Liver (tissue), 9 donors: ENCODE results near the gene KCNJ12. TPM values are rescaled to one million over a fixed set of nuclear protein-coding genes. Genes with fewer than 3 reads are reported as not detected.

ENCODE experiments used
- DNase-seq: peaks from one replicate; pipeline ENCODE4 v3.0.0-alpha.2; 2017; ENCODE audit warnings: low spot score
- H3K27ac ChIP-seq, 2 donors: one replicate each; pipeline ENCODE4 v1.7.0; 2013; ENCODE audit warnings: inconsistent platforms in 2 of 2, low read length in 2 of 2, control low read depth in 1 of 2, low read depth in 1 of 2, mild to moderate bottlenecking in 1 of 2
- H3K27me3 ChIP-seq, 4 donors: one replicate each; pipeline versions ENCODE4 v1.6.1 to v1.7.0; 2013; ENCODE audit warnings: low read length in 3 of 4, inconsistent platforms in 1 of 4, mild to moderate bottlenecking in 1 of 4, moderate library complexity in 1 of 4; ENCODE audit not compliant: control insufficient read depth in 4 of 4, insufficient read depth in 4 of 4
- H3K36me3 ChIP-seq, 4 donors: one replicate each; pipeline versions ENCODE4 v1.6.1 to v1.7.0; 2013; ENCODE audit warnings: low read length in 3 of 4, mild to moderate bottlenecking in 3 of 4, low read depth in 1 of 4, moderate library complexity in 1 of 4; ENCODE audit not compliant: control insufficient read depth in 4 of 4, insufficient read depth in 3 of 4
- H3K4me1 ChIP-seq, 4 donors: one replicate each; pipeline versions ENCODE4 v1.6.1 to v1.7.0; 2013; ENCODE audit warnings: low read length in 3 of 4, mild to moderate bottlenecking in 3 of 4, moderate library complexity in 1 of 4; ENCODE audit not compliant: control insufficient read depth in 4 of 4, insufficient read depth in 4 of 4
- H3K4me3 ChIP-seq, 3 donors: one replicate each; pipeline versions ENCODE4 v1.6.1 to v1.7.0; 2013; ENCODE audit warnings: low read length in 3 of 3, control low read depth in 1 of 3, low read depth in 1 of 3, mild to moderate bottlenecking in 1 of 3
- H3K9ac ChIP-seq, 2 donors: one replicate each; pipeline ENCODE4 v1.7.0; 2013; ENCODE audit warnings: low read length in 2 of 2, mild to moderate bottlenecking in 2 of 2, moderate library complexity in 2 of 2, control low read depth in 1 of 2, low read depth in 1 of 2
- H3K9me3 ChIP-seq, 4 donors: one replicate each; pipeline versions ENCODE4 v1.6.1 to v1.7.0; 2013; ENCODE audit warnings: low read length in 3 of 4; ENCODE audit not compliant: control insufficient read depth in 4 of 4
- EGR1 ChIP-seq, 2 donors: IDR thresholded peaks; 2 replicates each; pipeline ENCODE4 v1.6.1; 2016 to 2018; ENCODE audit warnings: antibody characterized with exemption in 2 of 2, low read depth in 2 of 2
- FOXA1 ChIP-seq: IDR thresholded peaks from 2 replicates; pipeline ENCODE4 v1.6.1; 2016; ENCODE audit warnings: antibody characterized with exemption
- GABPA ChIP-seq, 2 donors: IDR thresholded peaks in 1 of 2; conservative IDR thresholded peaks in 1 of 2; 2 replicates each; pipeline ENCODE4 v1.6.1; 2016; ENCODE audit warnings: antibody characterized with exemption in 2 of 2, mild to moderate bottlenecking in 1 of 2, moderate library complexity in 1 of 2
- HNF4A ChIP-seq, 2 donors: conservative IDR thresholded peaks; 2 replicates each; pipeline ENCODE4 v1.6.1; 2016; ENCODE audit warnings: antibody characterized with exemption in 2 of 2, mild to moderate bottlenecking in 2 of 2
- HNF4G ChIP-seq: IDR thresholded peaks from 2 replicates; pipeline ENCODE4 v1.6.1; 2016; ENCODE audit warnings: antibody characterized with exemption
- JUND ChIP-seq, 2 donors: IDR thresholded peaks; 2 replicates each; pipeline ENCODE4 v1.6.1; 2016; ENCODE audit warnings: antibody characterized with exemption in 2 of 2
- NR2F2 ChIP-seq: IDR thresholded peaks from 2 replicates; pipeline ENCODE4 v1.6.1; 2016; ENCODE audit warnings: antibody characterized with exemption
- RAD21 ChIP-seq, 2 donors: IDR thresholded peaks; 2 replicates each; pipeline ENCODE4 v1.6.1; 2016; ENCODE audit warnings: antibody characterized with exemption in 2 of 2, mild to moderate bottlenecking in 2 of 2
- SP1 ChIP-seq: IDR thresholded peaks from 2 replicates; pipeline ENCODE4 v1.6.1; 2018; ENCODE audit warnings: antibody characterized with exemption, mild to moderate bottlenecking
- TAF1 ChIP-seq: conservative IDR thresholded peaks from 2 replicates; pipeline ENCODE4 v1.6.1; 2016; ENCODE audit warnings: antibody characterized with exemption, mild to moderate bottlenecking
- YY1 ChIP-seq: IDR thresholded peaks from 2 replicates; pipeline ENCODE4 v1.6.1; 2016; ENCODE audit warnings: antibody characterized with exemption, mild to moderate bottlenecking
- WGBS: extraction: QIAGEN DNeasy Blood & Tissue Kit; methylation state at CpG from one replicate; pipeline ENCODE4 v1.1.7; 2013; 5-methylcytosine and 5-hydroxymethylcytosine counted together
- polyA plus RNA-seq, 2 donors: library from polyadenylated mRNA; stranded (reverse) in 1 of 2; unstranded in 1 of 2; fragments of 200-250 nt in 1 of 2; fragments of >200 nt in 1 of 2; fragmentation: Nextera tagmentation in 1 of 2; extraction: Ambion mirVana in 1 of 2; gene quantifications; one replicate each; pipeline versions ENCODE4 v1.2.1 to v1.2.3, GENCODE V29; 2013 to 2015
- total RNA-seq, 2 donors: library from RNA; depleted of rRNA; stranded (reverse); fragments of >200 nt; gene quantifications; one replicate each; pipeline ENCODE4 v1.2.3, GENCODE V29; 2014
- TF ChIP-seq, protein P1 (sequence below): fragments of 150-350 bp; IDR thresholded peaks from 2 replicates; pipeline ENCODE4 v1.5.1; 2017; ENCODE audit warnings: improper control_type of control experiment, low read depth, low read length; ENCODE audit not compliant: missing input control
- TF ChIP-seq, protein P2 (sequence below): IDR thresholded peaks from 2 replicates; pipeline ENCODE4 v1.6.1; 2016; ENCODE audit warnings: antibody characterized with exemption, mild to moderate bottlenecking
- TF ChIP-seq, protein P3 (sequence below): IDR thresholded peaks from 2 replicates; pipeline ENCODE4 v1.6.1; 2016; ENCODE audit warnings: antibody characterized with exemption
- TF ChIP-seq, protein P4 (sequence below): IDR thresholded peaks from 2 replicates; pipeline ENCODE4 v1.6.1; 2016; ENCODE audit warnings: antibody characterized with exemption
- TF ChIP-seq, protein P5 (sequence below): IDR thresholded peaks from 2 replicates; pipeline ENCODE4 v1.6.1; 2016; ENCODE audit warnings: antibody characterized with exemption
- donor health status: healthy.
- donor health status: healthy.
- donor health status: healthy.
- donor health status: healthy.
- donor health status: healthy.

The KCNJ12 gene
- total and polyA plus RNA-seq, 4 donors: 0.25 to 0.67 (median 0.38) TPM

DNA sequence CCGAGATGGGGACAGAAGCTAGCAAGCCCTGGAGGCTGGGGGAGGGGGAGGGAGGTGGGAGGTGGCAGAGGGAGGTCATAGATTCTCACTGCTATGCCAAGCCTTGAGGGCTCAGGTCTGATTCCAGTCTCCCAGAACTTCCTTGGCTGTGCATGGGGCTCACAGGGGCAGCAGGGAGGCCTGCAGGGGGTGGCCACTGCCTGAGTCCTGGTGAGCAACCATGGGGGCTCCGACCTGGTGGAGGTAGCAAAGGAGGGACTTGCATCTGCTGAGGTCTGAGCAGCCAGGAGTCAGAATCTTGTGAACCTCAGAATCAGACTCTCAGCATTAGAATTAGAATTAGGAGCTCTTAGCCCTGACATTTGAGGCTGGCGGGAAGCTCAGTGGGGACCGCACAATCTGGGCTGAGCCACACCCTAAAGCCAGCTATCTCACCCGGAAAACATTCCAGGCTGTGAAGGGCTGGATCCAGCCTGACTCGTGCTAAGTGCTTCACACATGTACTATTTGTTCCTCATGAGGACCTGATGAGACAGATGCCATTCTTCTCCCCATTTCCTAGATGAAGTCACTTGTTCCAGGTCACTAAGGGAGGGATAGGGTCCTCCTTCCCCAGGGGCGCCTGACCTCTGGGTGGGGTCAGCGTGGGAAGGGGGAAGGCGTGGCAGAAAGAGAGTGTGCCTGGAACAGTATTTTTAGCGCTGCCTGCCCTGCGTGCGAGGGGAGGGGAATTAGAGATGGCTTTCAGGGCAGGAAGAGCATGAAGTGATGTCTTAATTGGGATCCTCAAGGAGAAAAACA is 17.3 kb upstream of the KCNJ12 start:
- Histone ChIP-seq H3K9ac (no peak overlapping the region), H3K4me3 (no peak overlapping the region), H3K4me1 (no peaks in the 10 kb centered on the region), H3K27me3 (no peaks in the 10 kb centered on the region), H3K27ac (no peak overlapping the region), H3K36me3 (no peaks in the 10 kb centered on the region), H3K9me3 (no peaks in the 10 kb centered on the region)
- WGBS: 68% methylated on average over 12 of the region's 12 CpGs
- DNase-seq: no peak
- TF ChIP-seq HNF4A (conservative IDR thresholded peaks at IDR 0.05) (no peak), EGR1 (IDR thresholded peaks at IDR 0.05; ENCODE audit: low read depth in 2 of 2) (no peak), JUND (IDR thresholded peaks at IDR 0.05) (no peak), HNF4G (no peak), GABPA (IDR thresholded peaks at IDR 0.05 in 1 of 2, conservative IDR thresholded peaks at IDR 0.05 in 1 of 2) (no peak), YY1 (no peak), FOXA1 (no peak), TAF1 (no peak), SP1 (no peak), NR2F2 (no peak), RAD21 (IDR thresholded peaks at IDR 0.05) (no peak)
- TF ChIP-seq, protein P1, sequence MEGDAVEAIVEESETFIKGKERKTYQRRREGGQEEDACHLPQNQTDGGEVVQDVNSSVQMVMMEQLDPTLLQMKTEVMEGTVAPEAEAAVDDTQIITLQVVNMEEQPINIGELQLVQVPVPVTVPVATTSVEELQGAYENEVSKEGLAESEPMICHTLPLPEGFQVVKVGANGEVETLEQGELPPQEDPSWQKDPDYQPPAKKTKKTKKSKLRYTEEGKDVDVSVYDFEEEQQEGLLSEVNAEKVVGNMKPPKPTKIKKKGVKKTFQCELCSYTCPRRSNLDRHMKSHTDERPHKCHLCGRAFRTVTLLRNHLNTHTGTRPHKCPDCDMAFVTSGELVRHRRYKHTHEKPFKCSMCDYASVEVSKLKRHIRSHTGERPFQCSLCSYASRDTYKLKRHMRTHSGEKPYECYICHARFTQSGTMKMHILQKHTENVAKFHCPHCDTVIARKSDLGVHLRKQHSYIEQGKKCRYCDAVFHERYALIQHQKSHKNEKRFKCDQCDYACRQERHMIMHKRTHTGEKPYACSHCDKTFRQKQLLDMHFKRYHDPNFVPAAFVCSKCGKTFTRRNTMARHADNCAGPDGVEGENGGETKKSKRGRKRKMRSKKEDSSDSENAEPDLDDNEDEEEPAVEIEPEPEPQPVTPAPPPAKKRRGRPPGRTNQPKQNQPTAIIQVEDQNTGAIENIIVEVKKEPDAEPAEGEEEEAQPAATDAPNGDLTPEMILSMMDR: no peak
- TF ChIP-seq, protein P2, sequence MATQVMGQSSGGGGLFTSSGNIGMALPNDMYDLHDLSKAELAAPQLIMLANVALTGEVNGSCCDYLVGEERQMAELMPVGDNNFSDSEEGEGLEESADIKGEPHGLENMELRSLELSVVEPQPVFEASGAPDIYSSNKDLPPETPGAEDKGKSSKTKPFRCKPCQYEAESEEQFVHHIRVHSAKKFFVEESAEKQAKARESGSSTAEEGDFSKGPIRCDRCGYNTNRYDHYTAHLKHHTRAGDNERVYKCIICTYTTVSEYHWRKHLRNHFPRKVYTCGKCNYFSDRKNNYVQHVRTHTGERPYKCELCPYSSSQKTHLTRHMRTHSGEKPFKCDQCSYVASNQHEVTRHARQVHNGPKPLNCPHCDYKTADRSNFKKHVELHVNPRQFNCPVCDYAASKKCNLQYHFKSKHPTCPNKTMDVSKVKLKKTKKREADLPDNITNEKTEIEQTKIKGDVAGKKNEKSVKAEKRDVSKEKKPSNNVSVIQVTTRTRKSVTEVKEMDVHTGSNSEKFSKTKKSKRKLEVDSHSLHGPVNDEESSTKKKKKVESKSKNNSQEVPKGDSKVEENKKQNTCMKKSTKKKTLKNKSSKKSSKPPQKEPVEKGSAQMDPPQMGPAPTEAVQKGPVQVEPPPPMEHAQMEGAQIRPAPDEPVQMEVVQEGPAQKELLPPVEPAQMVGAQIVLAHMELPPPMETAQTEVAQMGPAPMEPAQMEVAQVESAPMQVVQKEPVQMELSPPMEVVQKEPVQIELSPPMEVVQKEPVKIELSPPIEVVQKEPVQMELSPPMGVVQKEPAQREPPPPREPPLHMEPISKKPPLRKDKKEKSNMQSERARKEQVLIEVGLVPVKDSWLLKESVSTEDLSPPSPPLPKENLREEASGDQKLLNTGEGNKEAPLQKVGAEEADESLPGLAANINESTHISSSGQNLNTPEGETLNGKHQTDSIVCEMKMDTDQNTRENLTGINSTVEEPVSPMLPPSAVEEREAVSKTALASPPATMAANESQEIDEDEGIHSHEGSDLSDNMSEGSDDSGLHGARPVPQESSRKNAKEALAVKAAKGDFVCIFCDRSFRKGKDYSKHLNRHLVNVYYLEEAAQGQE: no peak
- TF ChIP-seq, protein P3, sequence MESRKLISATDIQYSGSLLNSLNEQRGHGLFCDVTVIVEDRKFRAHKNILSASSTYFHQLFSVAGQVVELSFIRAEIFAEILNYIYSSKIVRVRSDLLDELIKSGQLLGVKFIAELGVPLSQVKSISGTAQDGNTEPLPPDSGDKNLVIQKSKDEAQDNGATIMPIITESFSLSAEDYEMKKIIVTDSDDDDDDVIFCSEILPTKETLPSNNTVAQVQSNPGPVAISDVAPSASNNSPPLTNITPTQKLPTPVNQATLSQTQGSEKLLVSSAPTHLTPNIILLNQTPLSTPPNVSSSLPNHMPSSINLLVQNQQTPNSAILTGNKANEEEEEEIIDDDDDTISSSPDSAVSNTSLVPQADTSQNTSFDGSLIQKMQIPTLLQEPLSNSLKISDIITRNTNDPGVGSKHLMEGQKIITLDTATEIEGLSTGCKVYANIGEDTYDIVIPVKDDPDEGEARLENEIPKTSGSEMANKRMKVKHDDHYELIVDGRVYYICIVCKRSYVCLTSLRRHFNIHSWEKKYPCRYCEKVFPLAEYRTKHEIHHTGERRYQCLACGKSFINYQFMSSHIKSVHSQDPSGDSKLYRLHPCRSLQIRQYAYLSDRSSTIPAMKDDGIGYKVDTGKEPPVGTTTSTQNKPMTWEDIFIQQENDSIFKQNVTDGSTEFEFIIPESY: no peak
- TF ChIP-seq, protein P4, sequence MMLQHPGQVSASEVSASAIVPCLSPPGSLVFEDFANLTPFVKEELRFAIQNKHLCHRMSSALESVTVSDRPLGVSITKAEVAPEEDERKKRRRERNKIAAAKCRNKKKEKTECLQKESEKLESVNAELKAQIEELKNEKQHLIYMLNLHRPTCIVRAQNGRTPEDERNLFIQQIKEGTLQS: no peak
- TF ChIP-seq, protein P5, sequence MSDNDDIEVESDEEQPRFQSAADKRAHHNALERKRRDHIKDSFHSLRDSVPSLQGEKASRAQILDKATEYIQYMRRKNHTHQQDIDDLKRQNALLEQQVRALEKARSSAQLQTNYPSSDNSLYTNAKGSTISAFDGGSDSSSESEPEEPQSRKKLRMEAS: no peak
